HuH-7 (cell line): ENCODE measurements around the gene EXO1.

Source experiments
- DNase-seq: peaks from one replicate; pipeline ENCODE4 v3.0.0; 2011; ENCODE audit warnings: low spot score

EXO1 gene

DNA sequence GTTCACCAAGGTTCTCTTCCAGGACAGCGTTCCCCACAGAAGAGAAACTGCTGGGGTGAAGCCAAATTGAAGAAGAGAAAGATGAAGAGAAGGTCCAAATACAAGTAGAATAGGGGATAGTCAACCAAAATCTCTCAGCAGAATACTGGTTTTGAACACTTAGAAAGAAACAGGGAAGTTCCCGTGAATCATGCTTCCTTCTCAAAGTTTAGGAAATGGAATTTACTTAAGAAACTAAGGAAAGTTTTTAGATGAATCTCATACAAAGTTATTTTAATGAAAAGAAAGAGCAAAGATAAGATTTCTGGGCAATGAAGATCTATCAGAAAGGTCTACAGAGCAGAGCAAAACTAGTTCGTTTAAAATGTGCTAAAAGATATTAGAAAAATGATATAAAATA lies 43.3 kb downstream of the EXO1 start:
- no peak for DNase-seq

DNA sequence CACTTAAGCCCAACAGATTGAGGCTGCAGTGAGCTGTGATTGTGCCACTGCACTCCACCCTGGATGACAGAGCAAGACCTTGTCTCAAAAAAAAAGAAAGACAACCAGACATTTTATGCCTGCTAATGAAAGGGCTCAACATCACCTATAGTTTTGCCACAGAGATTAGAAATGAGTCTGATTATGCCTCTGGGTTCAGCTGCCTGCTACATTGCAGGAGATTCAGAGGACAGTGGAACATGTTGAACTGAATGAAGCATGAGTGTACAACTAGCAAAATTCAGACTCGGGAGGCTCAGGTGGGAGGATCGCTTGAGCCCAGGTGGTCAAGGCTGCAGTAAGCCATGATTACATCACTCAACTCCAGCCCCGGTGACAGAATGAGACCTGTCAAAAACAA lies 46.0 kb downstream of the EXO1 start:
- no peak for DNase-seq

- no peak for DNase-seq
Measured at GRCh38 chr1:241895013-241895412, 47.0 kb downstream of the EXO1 start.

DNA sequence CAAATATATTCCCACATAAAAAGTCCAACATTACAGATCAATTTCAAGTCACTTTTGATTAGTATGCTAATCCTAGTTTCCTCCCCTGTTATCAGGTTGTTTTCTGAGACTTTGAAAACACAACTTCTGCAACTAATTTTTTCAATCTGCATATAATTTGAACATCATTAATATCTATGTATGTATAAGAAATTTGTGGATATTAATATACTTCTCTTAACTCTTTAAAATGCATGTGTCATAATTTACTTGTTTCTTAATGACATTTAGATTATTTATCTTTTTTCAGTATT lies 48.6 kb downstream of the EXO1 start:
- DNase-seq, result no peak

DNA sequence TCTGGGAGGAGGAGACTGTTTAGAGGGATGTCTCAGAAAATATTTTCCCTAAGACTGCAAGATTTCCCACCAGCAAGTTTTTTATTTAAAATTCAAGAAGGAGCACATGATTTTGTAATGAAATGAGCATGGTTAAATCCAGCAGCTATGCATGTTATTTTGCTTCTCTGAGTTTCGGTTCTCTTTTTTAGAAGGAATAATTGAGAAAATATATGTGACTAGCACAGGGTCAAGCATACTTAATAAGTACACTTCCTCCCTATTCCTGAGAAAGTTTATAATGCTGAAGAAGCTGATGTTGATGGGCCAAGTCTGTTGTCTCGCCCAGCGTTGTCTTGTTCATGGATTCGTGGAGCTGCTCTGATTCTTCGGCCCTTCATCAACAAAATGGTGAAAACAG lies 51.2 kb downstream of the EXO1 start:
- no peak for DNase-seq

GRCh38 chr1:241900381-241900780 lies 52.4 kb downstream of the EXO1 start:
- DNase-seq, result no peak

GRCh38 chr1:241902391-241903065 lies 54.5 kb downstream of the EXO1 start:
- no peak for DNase-seq

GRCh38 chr1:241916196-241916595 lies 68.2 kb downstream of the EXO1 start:
- DNase-seq, result no peak

GRCh38 chr1:241917487-241917886 lies 69.5 kb downstream of the EXO1 start:
- DNase-seq, result no peak

GRCh38 chr1:241918879-241919278 lies 70.9 kb downstream of the EXO1 start:
- no peak for DNase-seq

GRCh38 chr1:241924080-241924808 lies 76.2 kb downstream of the EXO1 start:
- DNase-seq, result no peak

- DNase-seq, result no peak
Measured at GRCh38 chr1:241926141-241926540, 78.1 kb downstream of the EXO1 start.

GRCh38 chr1:241927321-241927720 lies 79.3 kb downstream of the EXO1 start:
- DNase-seq, result no peak

DNA sequence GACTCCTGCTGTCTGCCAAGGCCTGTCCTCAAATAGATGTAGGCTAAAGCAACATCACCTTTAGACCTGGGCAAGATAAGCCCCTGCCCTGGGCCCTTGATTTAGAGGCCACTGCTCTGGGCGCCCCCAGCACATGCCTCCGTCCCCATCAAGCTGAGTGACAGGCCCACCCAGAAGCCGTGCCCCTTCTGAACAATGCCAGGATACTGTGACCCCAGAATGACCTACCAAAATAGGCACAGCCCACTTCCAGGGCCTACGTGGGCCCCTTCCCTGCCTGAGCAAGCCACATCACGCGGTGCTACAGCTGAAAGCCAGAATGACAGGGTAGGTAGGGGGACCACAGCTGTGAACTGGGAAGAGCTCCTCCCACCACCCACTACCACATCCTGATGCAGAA lies 84.8 kb downstream of the EXO1 start:
- no peak for DNase-seq

- no peak for DNase-seq
Measured at GRCh38 chr1:241934201-241934848, 86.3 kb downstream of the EXO1 start.

DNA sequence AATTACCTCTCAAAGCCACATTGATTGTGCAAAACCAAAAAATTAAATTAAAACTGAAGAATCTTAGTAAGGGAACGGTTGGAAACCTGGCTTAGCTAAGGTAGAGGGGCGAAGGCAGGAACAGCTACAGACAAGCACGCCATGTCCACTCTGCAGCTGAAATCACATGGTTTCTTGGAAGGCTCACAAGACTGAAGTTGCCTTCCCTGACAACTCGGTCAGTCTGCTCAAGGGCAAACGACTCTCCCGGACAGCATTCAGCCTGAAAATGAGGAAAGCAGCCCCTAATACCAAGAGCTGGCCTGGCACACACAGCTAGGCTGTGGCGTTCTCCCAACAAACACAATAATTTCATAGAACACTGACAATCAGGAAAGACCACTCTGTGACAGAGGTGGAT lies 86.9 kb downstream of the EXO1 start:
- no peak for DNase-seq
